Hematopoietic multipotent progenitor cell treated with erythropoietin and hydrocortisone succinate and interleukin-3 and kit ligand, for 6 days (in vitro differentiated cells): ENCODE measurements around the gene BGN.

Experiments
- DNase-seq: peaks from one replicate; pipeline ENCODE4 v3.0.0-alpha.2; 2015

The BGN gene

GRCh38 chrX:153533091-153533490 lies 38.3 kb downstream of the BGN start:
- no peak for DNase-seq

GRCh38 chrX:153537080-153537479 lies 42.3 kb downstream of the BGN start:
- DNase-seq = no peak

- no peak for DNase-seq
These were observed 42.9 kb downstream of the BGN start for GRCh38 chrX:153537526-153538295.

- no peak for DNase-seq
These were observed 43.6 kb downstream of the BGN start for GRCh38 chrX:153538424-153538823.

- DNase-seq = peak; percentile 58
These were observed 44.6 kb downstream of the BGN start for GRCh38 chrX:153539171-153539978.

GRCh38 chrX:153539979-153540358 lies 45.2 kb downstream of the BGN start:
- DNase-seq = no peak

- DNase-seq = no peak
These were observed 49.9 kb downstream of the BGN start for GRCh38 chrX:153544727-153545126.

- no peak for DNase-seq
These were observed 51.6 kb downstream of the BGN start for GRCh38 chrX:153546386-153546785.

GRCh38 chrX:153547195-153547594 lies 52.4 kb downstream of the BGN start:
- DNase-seq = no peak

- no peak for DNase-seq
These were observed 54.5 kb downstream of the BGN start for GRCh38 chrX:153549231-153549630.

GRCh38 chrX:153549807-153550206 lies 55.0 kb downstream of the BGN start:
- DNase-seq = no peak

GRCh38 chrX:153551135-153551534 lies 56.4 kb downstream of the BGN start:
- DNase-seq = no peak

- peak; percentile 65 for DNase-seq
These were observed 59.9 kb downstream of the BGN start for GRCh38 chrX:153554519-153555167.

- no peak for DNase-seq
These were observed 62.0 kb downstream of the BGN start for GRCh38 chrX:153556767-153557166.

GRCh38 chrX:153557618-153558355 lies 63.0 kb downstream of the BGN start:
- no peak for DNase-seq
